Gastrocnemius medialis (tissue), 4 donors: ENCODE data around the gene MCUR1.

Source experiments
- POLR2A ChIP-seq, 2 donors: fragments of 450-650 bp; IDR thresholded peaks; one replicate each; pipeline ENCODE4 v1.6.1; 2017; ENCODE audit warnings: antibody characterized with exemption in 2 of 2, mild to moderate bottlenecking in 2 of 2, moderate library complexity in 2 of 2
- TF ChIP-seq, protein P1 (sequence below), 5 experiments: fragments of 450-650 bp in 3 of 5; fragments of 200-600 bp in 2 of 5; sonication (generic) in 2 of 5; IDR thresholded peaks in 4 of 5; conservative IDR thresholded peaks in 1 of 5; 1 replicate in 4 of 5; 2 replicates in 1 of 5; pipeline ENCODE4 v1.5.1; 2016 to 2019; ENCODE audit warnings: antibody characterized with exemption in 5 of 5, mild to moderate bottlenecking in 3 of 5, moderate library complexity in 3 of 5

DNA sequence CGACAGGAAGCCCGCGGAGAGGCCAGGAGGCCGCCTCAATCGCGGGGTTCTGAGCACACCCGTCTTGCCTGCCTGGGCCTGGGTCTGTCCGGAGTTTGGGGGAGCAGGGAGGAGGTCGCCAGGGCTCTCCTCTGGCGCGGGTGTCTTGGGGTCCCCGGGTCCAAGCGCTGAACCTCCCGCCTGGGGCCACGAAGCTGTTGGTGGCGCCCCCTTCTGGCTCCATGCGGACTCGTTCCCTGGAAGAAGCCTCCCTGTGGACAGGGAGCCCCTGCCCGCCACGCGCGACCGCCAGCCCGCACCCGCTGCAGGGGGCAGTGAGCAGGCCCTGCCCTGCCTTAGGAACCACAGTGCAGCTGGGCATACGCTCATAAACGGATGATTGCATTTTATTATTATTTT, 44.7 kb downstream of the MCUR1 start:
- TF ChIP-seq, protein P1, sequence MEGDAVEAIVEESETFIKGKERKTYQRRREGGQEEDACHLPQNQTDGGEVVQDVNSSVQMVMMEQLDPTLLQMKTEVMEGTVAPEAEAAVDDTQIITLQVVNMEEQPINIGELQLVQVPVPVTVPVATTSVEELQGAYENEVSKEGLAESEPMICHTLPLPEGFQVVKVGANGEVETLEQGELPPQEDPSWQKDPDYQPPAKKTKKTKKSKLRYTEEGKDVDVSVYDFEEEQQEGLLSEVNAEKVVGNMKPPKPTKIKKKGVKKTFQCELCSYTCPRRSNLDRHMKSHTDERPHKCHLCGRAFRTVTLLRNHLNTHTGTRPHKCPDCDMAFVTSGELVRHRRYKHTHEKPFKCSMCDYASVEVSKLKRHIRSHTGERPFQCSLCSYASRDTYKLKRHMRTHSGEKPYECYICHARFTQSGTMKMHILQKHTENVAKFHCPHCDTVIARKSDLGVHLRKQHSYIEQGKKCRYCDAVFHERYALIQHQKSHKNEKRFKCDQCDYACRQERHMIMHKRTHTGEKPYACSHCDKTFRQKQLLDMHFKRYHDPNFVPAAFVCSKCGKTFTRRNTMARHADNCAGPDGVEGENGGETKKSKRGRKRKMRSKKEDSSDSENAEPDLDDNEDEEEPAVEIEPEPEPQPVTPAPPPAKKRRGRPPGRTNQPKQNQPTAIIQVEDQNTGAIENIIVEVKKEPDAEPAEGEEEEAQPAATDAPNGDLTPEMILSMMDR (IDR thresholded peaks at IDR 0.05 in 4 of 5, conservative IDR thresholded peaks at IDR 0.05 in 1 of 5) = peak in 2 of 5 experiments; percentile 10 to 14
- TF ChIP-seq POLR2A (IDR thresholded peaks at IDR 0.05) = no peak
